OCI-LY1 (cell line): ENCODE results near the gene PRRT1.

Experiments
- H2AFZ ChIP-seq: fragments of 200-600 bp; sonication (generic), shearing (Covaris generic); 2 replicates; pipeline ENCODE4 v1.6.0; 2014; ENCODE audit warnings: antibody characterized with exemption, mild to moderate bottlenecking, low read length
- H3F3A ChIP-seq: fragments of 200-600 bp; sonication (generic), shearing (Covaris generic); 2 replicates; pipeline ENCODE4 v1.6.0; 2014; ENCODE audit warnings: mild to moderate bottlenecking, antibody characterized with exemption, low read length, moderate library complexity; ENCODE audit not compliant: insufficient read depth
- H3K27ac ChIP-seq: fragments of 200-600 bp; sonication (generic); 2 replicates; pipeline ENCODE4 v1.5.1; 2014; ENCODE audit warnings: low read length, mixed run types, mild to moderate bottlenecking, low read depth; ENCODE audit not compliant: poor library complexity, severe bottlenecking
- H3K27me3 ChIP-seq: fragments of 200-600 bp; sonication (generic); 2 replicates; pipeline ENCODE4 v1.6.0; 2014; ENCODE audit warnings: antibody characterized with exemption, mild to moderate bottlenecking, low read length, moderate library complexity; ENCODE audit not compliant: insufficient read depth
- H3K36me3 ChIP-seq: fragments of 200-600 bp; sonication (generic); 2 replicates; pipeline ENCODE4 v1.6.1; 2014; ENCODE audit warnings: mild to moderate bottlenecking, antibody characterized with exemption, low read length, moderate library complexity, mixed read lengths; ENCODE audit not compliant: insufficient read depth
- H3K4me1 ChIP-seq: fragments of 200-600 bp; sonication (generic); 2 replicates; pipeline ENCODE4 v1.5.1; 2014; ENCODE audit warnings: mild to moderate bottlenecking, low read length, moderate library complexity; ENCODE audit not compliant: insufficient read depth, severe bottlenecking
- H3K4me2 ChIP-seq: fragments of 200-600 bp; sonication (generic), shearing (Covaris generic); 2 replicates; pipeline ENCODE4 v1.6.1; 2014; ENCODE audit warnings: low read length
- H3K4me3 ChIP-seq: fragments of 200-600 bp; sonication (generic); 2 replicates; pipeline ENCODE4 v1.5.1; 2014; ENCODE audit warnings: low read length, low read depth, mild to moderate bottlenecking, mixed read lengths; ENCODE audit not compliant: poor library complexity, severe bottlenecking
- H3K79me2 ChIP-seq: fragments of 200-600 bp; shearing (Covaris generic); 2 replicates; pipeline ENCODE4 v1.6.1; 2016; ENCODE audit warnings: mixed run types, low read length, mixed read lengths; ENCODE audit not compliant: insufficient read depth
- H3K9ac ChIP-seq: fragments of 200-600 bp; sonication (generic), shearing (Covaris generic); 2 replicates; pipeline ENCODE4 v1.6.1; 2014; ENCODE audit warnings: mild to moderate bottlenecking, low read length, mixed read lengths
- H3K9me2 ChIP-seq: fragments of 200-600 bp; sonication (generic), shearing (Covaris generic); 2 replicates; pipeline ENCODE4 v1.6.1; 2014; ENCODE audit warnings: low read depth, mild to moderate bottlenecking, low read length, mixed read lengths
- H3K9me3 ChIP-seq: fragments of 200-600 bp; shearing (Covaris generic); 2 replicates; pipeline ENCODE4 v1.6.1; 2014; ENCODE audit warnings: low read length, mixed read lengths
- H4K20me1 ChIP-seq: fragments of 200-600 bp; sonication (generic), shearing (Covaris generic); 2 replicates; pipeline ENCODE4 v1.6.0; 2016; ENCODE audit warnings: mild to moderate bottlenecking, low read length; ENCODE audit not compliant: insufficient read depth
- CTCF ChIP-seq: fragments of 200-600 bp; sonication (generic), shearing (Covaris generic); IDR thresholded peaks from 2 replicates; pipeline ENCODE4 v1.5.1; 2017; ENCODE audit warnings: mild to moderate bottlenecking, antibody characterized with exemption, low read length, moderate library complexity, mixed read lengths
- EZH2 ChIP-seq: fragments of 200-600 bp; sonication (generic), shearing (Covaris generic); IDR thresholded peaks from 2 replicates; pipeline ENCODE4 v1.8.0; 2017; ENCODE audit warnings: borderline replicate concordance, mixed run types, mild to moderate bottlenecking, antibody characterized with exemption, low read length, moderate library complexity, mixed read lengths

Gene PRRT1

GRCh38 chr6:32133786-32134185 lies 18.0 kb downstream of the PRRT1 start:
- Histone ChIP-seq H3K9me3 (no peaks in the 10 kb centered on the region), H3K4me3 (no peak overlapping the region), H3K9ac (no peak overlapping the region), H3F3A (0 out of 2 replicates have a peak, but pooled peaks cover 4% of the 10 kb centered on the region), H3K36me3 (no peaks in the 10 kb centered on the region), H3K4me2 (no peak overlapping the region), H3K79me2 (no peaks in the 10 kb centered on the region), H3K9me2 (no peaks in the 10 kb centered on the region), H3K27me3 (no peaks in the 10 kb centered on the region), H3K27ac (no peak overlapping the region), H3K4me1 (peaks cover 12% of the 10 kb centered on the region), H4K20me1 (no peaks in the 10 kb centered on the region), H2AFZ (no peak overlapping the region)
- TF ChIP-seq EZH2 (no peak), CTCF (no peak)

- Histone ChIP-seq H3K79me2 (no peaks in the 10 kb centered on the region), H3K4me1 (peaks cover 21% of the 10 kb centered on the region), H3K27ac (no peak overlapping the region), H4K20me1 (no peaks in the 10 kb centered on the region), H3K4me2 (no peak overlapping the region), H3F3A (0 out of 2 replicates have a peak, but pooled peaks cover 4% of the 10 kb centered on the region), H3K36me3 (no peaks in the 10 kb centered on the region), H2AFZ (no peak overlapping the region), H3K9ac (no peak overlapping the region), H3K9me2 (no peaks in the 10 kb centered on the region), H3K27me3 (no peaks in the 10 kb centered on the region), H3K9me3 (no peaks in the 10 kb centered on the region), H3K4me3 (no peak overlapping the region)
- TF ChIP-seq CTCF = no peak
- TF ChIP-seq EZH2 = no peak
These were observed 19.6 kb downstream of the PRRT1 start for GRCh38 chr6:32132110-32132509.

- peaks cover 27% of the 10 kb centered on the region for H3K4me1 ChIP-seq
- peaks cover under 1% of the 10 kb centered on the region; the same call in 1 of the 2 replicates for H3K36me3 ChIP-seq
- H3K79me2 ChIP-seq = no peaks in the 10 kb centered on the region
- TF ChIP-seq CTCF (no peak), EZH2 (no peak)
- H3K27me3 ChIP-seq = no peaks in the 10 kb centered on the region
- H3F3A ChIP-seq = 0 out of 2 replicates have a peak, but pooled peaks cover 4% of the 10 kb centered on the region
- H2AFZ ChIP-seq = no peak overlapping the region
- H4K20me1 ChIP-seq = no peaks in the 10 kb centered on the region
- H3K9me2 ChIP-seq = no peaks in the 10 kb centered on the region
- H3K9me3 ChIP-seq = no peaks in the 10 kb centered on the region
- H3K4me2 ChIP-seq = no peak overlapping the region
- no peak overlapping the region for H3K4me3 ChIP-seq
- no peak overlapping the region for H3K9ac ChIP-seq
- H3K27ac ChIP-seq = no peak overlapping the region
These were observed 20.2 kb downstream of the PRRT1 start for GRCh38 chr6:32131439-32131948.
